ENCODE measurements around the gene DOCK9.

DNA sequence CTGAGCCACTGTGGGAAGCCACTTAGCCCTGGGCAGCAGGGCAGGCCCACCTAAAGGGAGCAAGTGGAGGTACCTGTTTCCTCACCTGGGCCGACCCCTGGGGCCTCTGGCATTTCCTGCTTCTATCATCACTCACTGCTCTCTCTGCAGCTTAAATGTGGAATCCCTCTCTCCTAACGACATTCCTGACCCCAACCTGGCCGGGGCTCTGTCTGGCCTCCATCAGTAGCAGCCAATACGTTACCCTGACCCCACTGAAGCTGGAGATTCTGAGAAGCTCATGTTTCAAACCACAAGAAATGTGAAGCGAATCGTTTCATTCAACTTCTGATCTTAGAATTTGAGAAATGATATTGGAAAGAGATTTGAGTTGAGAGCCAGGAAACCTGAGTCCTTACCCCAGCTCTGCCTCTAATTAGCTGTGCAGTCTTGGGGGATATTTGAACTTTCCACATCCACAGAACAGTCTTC, 39.9 kb downstream of the DOCK9 start:
- TF ChIP-seq, protein P1, sequence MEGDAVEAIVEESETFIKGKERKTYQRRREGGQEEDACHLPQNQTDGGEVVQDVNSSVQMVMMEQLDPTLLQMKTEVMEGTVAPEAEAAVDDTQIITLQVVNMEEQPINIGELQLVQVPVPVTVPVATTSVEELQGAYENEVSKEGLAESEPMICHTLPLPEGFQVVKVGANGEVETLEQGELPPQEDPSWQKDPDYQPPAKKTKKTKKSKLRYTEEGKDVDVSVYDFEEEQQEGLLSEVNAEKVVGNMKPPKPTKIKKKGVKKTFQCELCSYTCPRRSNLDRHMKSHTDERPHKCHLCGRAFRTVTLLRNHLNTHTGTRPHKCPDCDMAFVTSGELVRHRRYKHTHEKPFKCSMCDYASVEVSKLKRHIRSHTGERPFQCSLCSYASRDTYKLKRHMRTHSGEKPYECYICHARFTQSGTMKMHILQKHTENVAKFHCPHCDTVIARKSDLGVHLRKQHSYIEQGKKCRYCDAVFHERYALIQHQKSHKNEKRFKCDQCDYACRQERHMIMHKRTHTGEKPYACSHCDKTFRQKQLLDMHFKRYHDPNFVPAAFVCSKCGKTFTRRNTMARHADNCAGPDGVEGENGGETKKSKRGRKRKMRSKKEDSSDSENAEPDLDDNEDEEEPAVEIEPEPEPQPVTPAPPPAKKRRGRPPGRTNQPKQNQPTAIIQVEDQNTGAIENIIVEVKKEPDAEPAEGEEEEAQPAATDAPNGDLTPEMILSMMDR (IDR thresholded peaks at IDR 0.05) = no peak
- no peak for TF ChIP-seq EP300 (IDR thresholded peaks at IDR 0.05)

Data from suprapubic skin (tissue), 3 donors.